ENCODE data around the gene ARHGEF17. TPM values are rescaled to one million over a fixed set of nuclear protein-coding genes. Genes with fewer than 3 reads are reported as not detected.

Gene ARHGEF17
- total and polyA plus RNA-seq, 2 of the 13 experiments (the other 11 are each of a cell fraction or from before 2014, with no cell fraction given) = 10.7 to 28.8 TPM

DNA sequence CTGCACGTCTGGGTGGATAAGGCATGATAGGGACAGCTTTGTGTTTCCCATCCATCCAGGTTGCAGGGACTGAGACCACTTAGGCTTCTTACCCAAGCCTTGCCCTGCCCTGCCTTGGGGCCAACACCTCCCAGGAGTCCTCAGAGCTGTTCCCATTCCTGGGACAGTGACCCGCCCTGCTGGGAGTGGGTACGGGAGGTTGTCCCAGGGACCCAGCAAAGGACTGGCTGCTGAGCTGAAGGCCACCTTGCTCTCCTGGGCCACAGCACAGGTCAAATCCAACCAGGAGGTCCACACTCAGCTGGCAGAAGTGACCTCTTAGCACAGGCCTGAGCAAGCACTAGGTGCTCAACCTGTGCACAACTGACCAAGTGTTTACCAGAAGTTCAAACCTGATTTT, 16.9 kb upstream of the ARHGEF17 start:
- 29% methylated on average over 2 of the region's 3 CpGs for WGBS (ENCODE audit: low lambda C conversion rate)
- FAIRE-seq (no peak), ATAC-seq (no peak), DNase-seq (ENCODE audit: low spot score) (no peak)
- no peak overlapping the region for H2AFZ ChIP-seq (ENCODE audit: low read length)
- H3K79me2 ChIP-seq (ENCODE audit: insufficient read depth, low read length) = no peaks in the 10 kb centered on the region
- no peak overlapping the region for H3K27ac ChIP-seq (ENCODE audit: extremely low read length, insufficient read depth, low read length)
- ChIA-PET CTCF (ENCODE audit: low intra/inter-chr PET ratio, low total read pairs) (interaction anchor here (3.0 kb wide), 1 partner anchor 106 kb away, joined by 28 read pairs; no protein-coding TSS in a partner anchor), POLR2A (interaction anchor here (1.2 kb wide), 1 partner anchor 16 kb away, joined by 5 read pairs; no protein-coding TSS in a partner anchor)
- no peaks in the 10 kb centered on the region for H3K9me3 ChIP-seq (ENCODE audit: low read length)
- H3K27me3 ChIP-seq (ENCODE audit: control insufficient read depth in 1 of 2, insufficient read depth in 2 of 2, low read length in 2 of 2) = peaks cover 4 to 37% of the 10 kb centered on the region in 2 experiments; a peak in 3 of 5 replicates
- in situ Hi-C loops (cut with HindIII; ENCODE audit: extremely low pct_ligation_motif_present, low pct_unique_long_range_greater_than_20kb) = loop anchor here (5.0 kb wide), 1 partner anchor 101 kb away; no protein-coding TSS in a partner anchor
- H3K9ac ChIP-seq (ENCODE audit: insufficient read depth, low read depth, low read length) = no peak overlapping the region
- H3K4me2 ChIP-seq (ENCODE audit: low read depth, low read length) = no peak overlapping the region
- no peaks in the 10 kb centered on the region for H4K20me1 ChIP-seq (ENCODE audit: insufficient read depth, low read length)
- intact Hi-C loops (cut with micrococcal nuclease; ENCODE audit: unreplicated experiment) = no loop called here
- no peak overlapping the region for H3K4me3 ChIP-seq (replicated peaks in 1 of 3; ENCODE audit: insufficient read depth in 1 of 3, low read depth in 2 of 3, low read length in 3 of 3)
- H3K4me1 ChIP-seq (ENCODE audit: insufficient read depth, low read length) = peaks cover 21% of the 10 kb centered on the region
- no peaks in the 10 kb centered on the region for H3K36me3 ChIP-seq (replicated peaks in 1 of 2; ENCODE audit: control insufficient read depth in 1 of 2, insufficient read depth in 2 of 2, low read length in 2 of 2)
- no TSS peak for BruUV-seq (replicated peaks)
- no peak for TF ChIP-seq EP300 (IDR thresholded peaks at IDR 0.05; ENCODE audit: low read depth in 2 of 2, low read length in 2 of 2)
- no peak for TF ChIP-seq EP300 (CRISPR knock-in tag; IDR thresholded peaks at IDR 0.05; ENCODE audit: borderline replicate concordance)
- no peak for TF ChIP-seq PRPF4 (IDR thresholded peaks at IDR 0.05; ENCODE audit: low read depth, low read length, poor library complexity, severe bottlenecking)
- no peak for TF ChIP-seq FOXP1 (IDR thresholded peaks at IDR 0.05)
- TF ChIP-seq FOXP1 (CRISPR knock-in tag; IDR thresholded peaks at IDR 0.05) = no peak
- no peak for TF ChIP-seq ZNF143 (CRISPR knock-in tag; IDR thresholded peaks at IDR 0.05)
- no peak for TF ChIP-seq ZNF142 (CRISPR knock-in tag; IDR thresholded peaks at IDR 0.05)
- no peak for TF ChIP-seq FOXA1 (IDR thresholded peaks at IDR 0.05)
- TF ChIP-seq FOXA1 (CRISPR knock-in tag; IDR thresholded peaks at IDR 0.05) = no peak
- no peak for TF ChIP-seq ESRRA (CRISPR knock-in tag; IDR thresholded peaks at IDR 0.05; ENCODE audit: low read depth)

Data from HepG2 (cell line).